GM19193 (cell line): Measurements from ENCODE around the gene PDIA5.

Experiments used
- POLR2A ChIP-seq: IDR thresholded peaks from 4 replicates; pipeline ENCODE4 v1.6.1; 2011; ENCODE audit not compliant: insufficient read depth, insufficient read length; ENCODE audit errors: extremely low read depth

Gene PDIA5

GRCh38 chr3:123090728-123091531, 24.1 kb downstream of the PDIA5 start:
- no peak for TF ChIP-seq POLR2A

- TF ChIP-seq POLR2A = no peak
Observed at GRCh38 chr3:123092243-123092642, 25.4 kb downstream of the PDIA5 start.

GRCh38 chr3:123093696-123094095, 26.9 kb downstream of the PDIA5 start:
- no peak for TF ChIP-seq POLR2A

DNA sequence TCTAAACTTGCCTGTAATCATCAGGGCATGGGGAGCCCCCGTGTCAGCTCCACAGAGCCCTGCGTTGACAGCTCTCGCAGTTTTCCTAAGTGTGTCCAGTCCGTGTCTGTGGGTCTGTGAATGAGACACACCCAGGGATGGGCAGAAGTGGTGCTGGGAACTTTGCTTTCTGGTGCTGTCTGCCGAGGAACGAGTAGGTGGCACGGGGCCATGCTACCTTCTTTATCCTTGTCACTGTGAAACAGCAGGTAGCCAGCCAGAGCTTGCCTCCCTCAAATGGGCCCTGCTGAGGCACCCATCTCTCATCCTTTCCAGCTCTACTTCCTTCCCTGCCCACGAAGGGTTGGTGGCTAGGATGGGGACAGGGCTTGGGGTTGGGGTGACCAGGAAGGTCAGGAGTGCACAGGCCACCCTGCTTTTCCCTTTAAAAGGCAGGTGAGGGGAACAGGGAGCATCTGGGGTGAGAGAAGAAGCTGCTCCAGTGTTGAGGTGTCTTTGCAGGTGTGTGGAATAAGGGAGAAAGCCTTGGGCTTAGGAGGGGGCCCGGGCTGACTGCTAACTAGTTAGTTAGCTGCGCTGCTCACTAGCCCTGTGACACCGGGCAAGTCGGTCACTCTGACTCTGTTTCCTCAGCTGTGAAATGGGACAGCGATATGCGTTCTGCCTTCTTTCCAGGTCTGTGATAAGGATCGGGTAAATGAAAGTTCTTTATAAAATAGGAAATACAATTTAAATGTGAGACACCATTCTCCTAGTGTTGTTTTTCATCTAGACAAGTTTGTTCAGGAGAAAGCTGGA, 27.9 kb downstream of the PDIA5 start:
- TF ChIP-seq POLR2A = no peak

DNA sequence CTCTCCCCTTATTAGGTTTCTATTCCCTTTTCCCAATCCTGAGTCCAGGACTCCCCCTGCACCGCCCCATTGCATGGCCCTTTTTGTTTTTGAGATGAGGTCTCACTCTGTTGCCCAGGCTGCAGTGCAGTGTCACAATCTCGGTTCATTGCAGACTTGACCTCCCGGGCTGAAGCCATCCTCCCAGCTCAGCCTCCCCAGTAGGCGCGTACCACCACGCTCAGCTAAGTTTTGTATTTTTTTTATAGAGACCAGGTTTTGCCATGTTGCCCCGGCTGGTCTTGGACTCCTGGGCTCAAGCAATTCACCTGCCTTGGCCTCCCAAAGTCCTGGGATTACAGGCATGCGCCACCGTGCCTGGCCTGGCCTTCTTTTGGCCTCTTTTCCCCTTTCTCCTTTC, 29.3 kb downstream of the PDIA5 start:
- no peak for TF ChIP-seq POLR2A

DNA sequence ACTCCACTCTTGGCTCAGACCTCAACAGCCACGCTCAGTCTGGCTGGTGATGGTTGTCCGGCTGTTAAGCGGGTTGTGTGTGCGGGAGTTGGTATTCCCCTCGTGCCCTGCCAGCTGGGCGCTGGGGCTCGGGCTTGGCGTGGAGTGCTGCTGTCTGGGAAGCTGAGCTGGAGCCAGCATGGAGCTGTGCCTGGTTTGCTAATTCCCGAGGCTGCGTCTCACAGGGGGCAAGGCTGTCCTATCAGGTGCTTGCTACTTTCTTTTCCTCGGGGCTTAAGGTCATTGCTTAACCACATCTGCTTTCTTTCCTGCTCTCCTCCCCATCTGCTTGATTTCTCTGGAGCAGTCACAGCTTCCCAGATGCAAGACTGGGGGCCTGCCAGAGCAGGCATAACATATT, 29.9 kb downstream of the PDIA5 start:
- TF ChIP-seq POLR2A = no peak

GRCh38 chr3:123098426-123099330, 31.9 kb downstream of the PDIA5 start:
- TF ChIP-seq POLR2A = no peak

- no peak for TF ChIP-seq POLR2A
Observed at GRCh38 chr3:123099331-123100192, 32.7 kb downstream of the PDIA5 start.

DNA sequence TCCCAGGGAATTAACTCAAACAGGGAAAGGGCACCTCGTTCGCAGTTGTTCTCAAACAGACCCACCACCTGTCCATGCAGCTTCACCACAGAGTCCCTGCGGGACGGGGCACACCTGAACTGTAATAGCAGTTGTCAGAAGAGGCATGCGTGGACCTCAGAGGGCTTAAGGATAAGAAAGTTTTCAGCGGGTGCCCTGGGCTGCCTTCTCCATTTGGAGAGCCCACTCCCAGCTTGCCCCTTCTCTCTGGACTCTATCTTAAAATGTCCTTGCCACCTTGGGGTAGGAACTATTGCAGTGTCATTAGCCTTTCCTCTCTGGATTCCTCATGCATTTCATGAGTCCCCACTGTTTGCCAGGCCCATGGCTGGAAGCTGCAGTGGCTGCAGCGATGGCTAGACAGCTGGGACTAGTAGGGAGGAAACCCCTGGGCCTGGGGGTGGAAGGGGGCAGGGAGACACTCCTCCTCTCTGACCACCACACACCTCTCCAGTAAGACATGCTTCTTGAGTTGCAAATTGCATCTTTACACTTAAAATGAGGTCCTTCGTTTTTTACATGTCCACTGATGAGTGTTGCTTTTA, 33.5 kb downstream of the PDIA5 start:
- no peak for TF ChIP-seq POLR2A

GRCh38 chr3:123102249-123102648, 35.4 kb downstream of the PDIA5 start:
- no peak for TF ChIP-seq POLR2A

DNA sequence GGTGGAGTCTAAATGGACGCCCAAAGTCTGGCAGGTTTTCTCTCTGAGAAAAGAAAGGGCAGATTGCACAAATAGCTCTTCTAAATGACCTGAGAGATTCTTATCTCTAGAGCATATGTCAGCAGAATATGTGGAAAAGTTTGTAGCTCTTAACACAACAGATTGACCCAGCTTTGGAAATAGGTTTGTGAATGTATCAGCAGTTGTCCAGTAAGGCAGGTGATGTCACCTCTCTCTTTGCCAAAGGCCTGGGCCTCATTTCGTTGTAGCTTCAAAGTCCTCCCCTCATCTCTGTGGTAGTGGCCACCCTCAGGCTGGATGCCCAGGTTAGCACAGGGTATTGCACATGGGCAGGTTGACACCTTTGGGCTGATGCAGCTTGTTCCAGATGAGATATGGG, 36.0 kb downstream of the PDIA5 start:
- TF ChIP-seq POLR2A = no peak

GRCh38 chr3:123104550-123104949, 37.7 kb downstream of the PDIA5 start:
- TF ChIP-seq POLR2A = no peak

GRCh38 chr3:123105201-123106189, 38.7 kb downstream of the PDIA5 start:
- TF ChIP-seq POLR2A = no peak

GRCh38 chr3:123110282-123110975, 43.6 kb downstream of the PDIA5 start:
- no peak for TF ChIP-seq POLR2A
